Activated CD4-positive, alpha-beta T cell treated with anti-CD3 and anti-CD28 coated beads, Interleukin-2, amount 10 ng/mL, durations not matched to agents 24 days and 14 days (primary cell): ENCODE data around the gene TXNDC2. TPM values are rescaled to one million over a fixed set of nuclear protein-coding genes. Genes with fewer than 3 reads are reported as not detected.
"Not testable (repeated sequence)": the region's sequence is repeated elsewhere in the genome, so short reads cannot be mapped to it uniquely, and the experiment has no call there.

Experiments used
- DNase-seq: peaks from one replicate; pipeline ENCODE4 v3.0.0; 2022
- H3K27ac Mint-ChIP-seq: one replicate; pipeline ENCODE4 v1.8.0; 2022; ENCODE audit warnings: mild to moderate bottlenecking, mixed read lengths
- H3K27me3 Mint-ChIP-seq: one replicate; pipeline ENCODE4 v1.8.0; 2022; ENCODE audit warnings: mixed read lengths
- H3K36me3 Mint-ChIP-seq: one replicate; pipeline ENCODE4 v1.8.0; 2022; ENCODE audit warnings: low read depth, mild to moderate bottlenecking, mixed read lengths
- H3K4me1 Mint-ChIP-seq: one replicate; pipeline ENCODE4 v1.8.0; 2021; ENCODE audit warnings: mixed read lengths
- H3K4me3 Mint-ChIP-seq: one replicate; pipeline ENCODE4 v1.8.0; 2022; ENCODE audit warnings: mild to moderate bottlenecking, moderate library complexity, mixed read lengths
- H3K9me3 Mint-ChIP-seq: one replicate; pipeline ENCODE4 v1.8.0; 2021; ENCODE audit warnings: mixed read lengths
- intact Hi-C: fragments of 100-400 bp; cut with micrococcal nuclease; formaldehyde crosslinking; loops from one replicate; pipeline ENCODE4 v1.15.1; 2023
- total RNA-seq: library from RNA; stranded (reverse); gene quantifications from 2 replicates; pipeline ENCODE4 v1.2.3, GENCODE V29; 2022

The TXNDC2 gene
- total RNA-seq, 1 donor from 2014 or later, result not detected

DNA sequence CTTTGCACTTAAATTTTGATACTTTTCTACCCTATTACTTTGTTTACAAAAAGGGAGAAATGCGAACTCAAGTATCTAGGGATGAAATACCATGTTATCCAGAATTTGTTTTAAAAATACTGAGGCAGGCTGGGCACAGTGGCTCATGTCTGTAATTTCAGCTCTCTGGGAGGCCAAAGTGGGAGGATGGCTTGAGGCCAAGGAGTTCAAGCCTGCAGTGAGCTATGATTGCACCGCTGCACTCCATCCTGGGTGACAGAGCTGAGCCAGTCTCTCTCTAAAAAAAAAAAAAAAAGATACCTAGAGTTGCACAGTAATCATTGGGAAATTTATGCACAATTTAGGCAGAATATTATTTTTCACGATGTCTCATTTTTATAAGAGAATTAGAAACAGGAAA, 15.6 kb downstream of the TXNDC2 start:
- no peak for DNase-seq
- H3K27ac Mint-ChIP-seq, result no peak overlapping the region
- H3K27me3 Mint-ChIP-seq, result peaks cover 5% of the 10 kb centered on the region
- intact Hi-C loops, result no loop called here
- peaks cover 11% of the 10 kb centered on the region for H3K4me1 Mint-ChIP-seq
- no peak overlapping the region for H3K4me3 Mint-ChIP-seq
- no peaks in the 10 kb centered on the region for H3K9me3 Mint-ChIP-seq
- no peaks in the 10 kb centered on the region for H3K36me3 Mint-ChIP-seq

DNA sequence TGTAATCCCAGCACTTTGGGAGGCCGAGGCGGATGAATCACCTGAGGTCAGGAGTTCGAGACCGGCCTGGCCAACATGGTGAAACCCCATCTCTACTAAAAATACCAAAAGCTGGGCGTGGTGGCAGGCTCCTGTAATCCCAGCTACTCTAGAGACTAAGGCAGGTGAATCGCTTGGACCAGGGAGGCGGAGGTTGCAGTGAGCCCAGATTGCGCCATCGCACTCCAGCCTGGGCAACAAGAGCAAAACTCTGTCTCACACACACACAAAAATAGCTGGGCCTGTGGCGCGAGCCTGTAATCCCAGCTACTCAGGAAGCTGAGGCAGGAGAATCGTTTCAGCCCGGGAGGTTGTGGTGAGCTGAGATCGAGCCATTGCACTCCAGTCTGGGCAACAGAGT, 16.5 kb downstream of the TXNDC2 start:
- DNase-seq, H3K27ac Mint-ChIP-seq, H3K9me3 Mint-ChIP-seq, H3K4me3 Mint-ChIP-seq, H3K36me3 Mint-ChIP-seq, intact Hi-C loops, H3K27me3 Mint-ChIP-seq: not testable (repeated sequence)
- H3K4me1 Mint-ChIP-seq, result peaks cover 11% of the 10 kb centered on the region

DNA sequence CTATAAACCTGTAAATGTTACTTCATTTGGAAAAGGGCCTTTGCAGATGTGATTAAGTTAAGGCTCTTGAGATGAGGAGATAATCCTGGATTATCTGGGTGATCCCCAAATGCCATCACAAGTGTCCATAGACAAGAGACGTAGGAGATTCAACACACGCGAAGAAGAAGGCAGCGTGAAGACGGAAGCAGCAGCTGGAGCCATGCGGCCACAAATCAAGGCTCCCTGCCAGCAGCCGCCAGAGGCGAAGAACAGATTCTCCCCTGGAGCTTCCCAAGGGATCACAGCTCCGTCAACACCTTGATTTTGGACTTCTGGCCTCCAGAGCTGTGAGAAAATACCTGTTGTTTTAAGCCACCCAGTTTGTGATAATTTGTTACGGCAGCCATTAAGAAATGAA, 17.1 kb downstream of the TXNDC2 start:
- intact Hi-C loops, result no loop called here
- Mint-ChIP-seq H3K4me1 (peaks cover 11% of the 10 kb centered on the region), H3K27ac (no peak overlapping the region), H3K9me3 (no peaks in the 10 kb centered on the region), H3K36me3 (no peaks in the 10 kb centered on the region), H3K27me3 (peaks cover 12% of the 10 kb centered on the region), H3K4me3 (no peak overlapping the region)
- no peak for DNase-seq

DNA sequence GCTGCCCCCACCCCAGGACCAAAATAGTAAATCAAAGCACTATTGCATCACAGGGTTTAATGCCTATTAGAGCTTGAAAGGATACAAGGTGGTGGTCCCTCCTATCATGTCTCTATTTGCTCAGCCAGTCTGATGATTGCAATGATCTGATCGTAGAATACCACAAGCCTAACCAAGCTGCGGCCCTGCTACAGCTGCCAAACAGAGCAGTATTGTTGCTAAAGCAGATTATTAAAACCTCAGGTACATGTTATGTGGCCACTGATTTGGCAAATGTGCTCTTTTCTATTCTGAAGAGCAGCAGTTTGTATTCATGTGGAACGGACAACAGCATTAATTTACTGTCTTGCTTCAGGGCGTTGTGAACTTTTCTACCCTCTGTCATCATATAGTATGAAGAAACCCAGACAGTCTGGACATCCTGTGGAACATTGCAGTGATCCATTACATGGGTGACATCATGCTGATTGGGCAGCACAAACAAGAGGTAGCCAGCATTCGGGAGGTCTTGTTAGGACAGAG, 19.7 kb downstream of the TXNDC2 start:
- DNase-seq, result no peak
- Mint-ChIP-seq H3K36me3 (no peaks in the 10 kb centered on the region), H3K27me3 (peaks cover 31% of the 10 kb centered on the region), H3K4me1 (no peaks in the 10 kb centered on the region), H3K4me3 (no peak overlapping the region), H3K27ac (no peak overlapping the region), H3K9me3 (no peaks in the 10 kb centered on the region)
- intact Hi-C loops, result no loop called here

DNA sequence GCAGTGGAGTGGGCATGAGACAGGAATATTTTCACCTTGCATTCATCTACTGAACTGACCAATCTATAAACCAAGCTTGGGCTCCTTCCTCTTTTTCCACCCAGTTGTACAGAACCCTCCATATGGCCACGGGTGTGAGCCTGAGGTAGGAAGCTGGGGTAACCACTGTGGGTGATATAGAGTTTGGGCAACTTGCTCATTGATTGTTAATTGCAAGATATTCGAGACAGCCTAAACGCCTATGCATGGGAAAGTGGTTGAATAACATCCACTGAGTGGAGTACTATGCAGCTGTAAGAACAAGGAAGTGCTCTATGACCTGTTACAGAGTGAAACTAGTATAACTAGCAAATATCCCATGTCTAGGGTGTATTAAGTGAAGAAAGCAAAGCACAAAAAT, 20.7 kb downstream of the TXNDC2 start:
- Mint-ChIP-seq H3K9me3 (no peaks in the 10 kb centered on the region), H3K27ac (no peak overlapping the region), H3K27me3 (peaks cover 31% of the 10 kb centered on the region), H3K4me3 (no peak overlapping the region), H3K4me1 (no peaks in the 10 kb centered on the region), H3K36me3 (no peaks in the 10 kb centered on the region)
- no peak for DNase-seq
- intact Hi-C loops, result no loop called here

DNA sequence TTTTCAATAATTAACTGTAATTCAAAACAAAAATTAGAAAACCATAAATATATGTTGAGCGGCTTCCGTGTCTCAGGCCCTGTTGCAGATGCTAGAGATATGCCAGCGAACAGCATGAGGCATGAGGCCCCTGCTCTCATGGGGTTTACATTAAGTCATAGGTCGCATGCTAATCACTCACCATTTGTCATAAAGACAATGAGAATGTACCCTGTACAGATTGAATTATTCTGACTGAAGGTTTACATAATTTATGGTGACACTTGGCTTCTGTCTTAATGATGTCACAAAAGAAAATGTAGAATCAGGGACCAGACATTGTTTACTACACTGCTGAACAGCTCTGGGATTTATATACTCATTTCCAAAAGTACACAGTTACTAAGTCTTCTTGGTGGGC, 22.1 kb downstream of the TXNDC2 start:
- H3K36me3 Mint-ChIP-seq, result no peaks in the 10 kb centered on the region
- no peak for DNase-seq
- peaks cover 2% of the 10 kb centered on the region for H3K4me1 Mint-ChIP-seq
- H3K27me3 Mint-ChIP-seq, result peaks cover 31% of the 10 kb centered on the region
- no peaks in the 10 kb centered on the region for H3K9me3 Mint-ChIP-seq
- H3K27ac Mint-ChIP-seq, result no peak overlapping the region
- intact Hi-C loops, result no loop called here
- H3K4me3 Mint-ChIP-seq, result no peak overlapping the region

DNA sequence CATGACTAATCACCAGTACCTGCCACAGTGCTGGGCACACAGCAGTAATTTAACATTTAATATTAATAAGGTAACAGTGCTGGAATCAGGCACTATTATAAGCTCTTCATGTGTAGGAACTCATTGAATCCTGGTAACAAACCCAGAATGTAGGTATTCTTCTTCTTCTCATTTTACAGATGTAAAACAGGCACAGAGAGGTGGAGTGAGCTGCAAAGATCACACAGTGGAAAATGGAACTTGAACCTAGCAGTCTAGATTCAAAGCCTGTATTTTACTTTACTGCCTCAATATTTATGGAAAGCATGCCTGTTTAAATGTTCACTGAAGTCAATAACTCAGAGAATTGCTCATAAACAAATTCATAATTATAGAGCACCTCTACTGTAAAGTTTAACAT, 24.3 kb downstream of the TXNDC2 start:
- no peak overlapping the region for H3K27ac Mint-ChIP-seq
- H3K4me3 Mint-ChIP-seq, result no peak overlapping the region
- H3K9me3 Mint-ChIP-seq, result no peaks in the 10 kb centered on the region
- no peak for DNase-seq
- H3K4me1 Mint-ChIP-seq, result peaks cover 9% of the 10 kb centered on the region
- no peaks in the 10 kb centered on the region for H3K36me3 Mint-ChIP-seq
- peaks cover 31% of the 10 kb centered on the region for H3K27me3 Mint-ChIP-seq
- intact Hi-C loops, result loop anchor here (5.0 to 10.0 kb wide), 6 partner anchors 298 to 1942 kb away; partner anchors contain the start of genes CHMP1B, MTCL1, NDUFV2 and PPP4R1

DNA sequence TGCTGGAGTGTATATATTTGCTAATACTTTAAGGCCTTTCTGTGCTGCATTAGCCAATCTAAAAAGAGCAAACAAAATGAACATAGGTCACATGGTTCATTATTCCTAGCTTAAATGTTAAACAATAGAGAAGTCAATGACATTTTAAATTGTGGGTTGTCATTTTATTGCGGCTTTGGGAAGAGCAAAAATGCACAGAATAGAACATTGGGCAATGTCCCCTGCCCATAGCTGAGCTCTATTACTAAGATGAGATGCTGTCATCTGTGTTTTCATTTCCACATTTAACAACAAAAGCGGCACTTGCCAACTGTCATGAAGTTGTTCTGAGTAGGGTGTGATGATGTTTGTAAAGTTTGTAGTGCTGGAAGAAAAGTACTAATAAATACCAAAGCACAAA, 24.9 kb downstream of the TXNDC2 start:
- Mint-ChIP-seq H3K9me3 (no peaks in the 10 kb centered on the region), H3K36me3 (no peaks in the 10 kb centered on the region), H3K27ac (no peak overlapping the region), H3K4me3 (no peak overlapping the region), H3K4me1 (peaks cover 14% of the 10 kb centered on the region), H3K27me3 (peaks cover 31% of the 10 kb centered on the region)
- intact Hi-C loops, result loop anchor here (5.0 to 10.0 kb wide), 6 partner anchors 298 to 1942 kb away; partner anchors contain the start of genes CHMP1B, MTCL1, NDUFV2 and PPP4R1
- no peak for DNase-seq

DNA sequence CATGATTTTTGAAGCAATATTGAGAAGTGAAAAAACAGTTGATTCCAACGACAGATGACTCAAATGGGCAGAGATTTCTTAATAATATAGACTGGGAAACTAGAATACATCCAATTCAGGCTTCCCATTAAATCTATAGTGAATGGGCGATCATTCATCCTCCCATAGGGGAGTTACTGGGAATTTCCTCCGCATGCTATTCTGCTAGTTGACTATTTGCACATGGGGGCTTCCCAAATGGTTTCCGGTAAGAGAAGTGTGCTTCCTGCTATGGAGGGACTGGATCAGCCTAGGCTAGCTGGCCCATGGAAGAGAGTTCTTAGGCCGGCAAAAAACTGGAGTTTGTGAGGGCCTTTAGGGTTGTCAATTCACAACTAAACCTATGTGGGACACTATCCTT, 25.5 kb downstream of the TXNDC2 start:
- no peaks in the 10 kb centered on the region for H3K9me3 Mint-ChIP-seq
- no peak for DNase-seq
- peaks cover 20% of the 10 kb centered on the region for H3K4me1 Mint-ChIP-seq
- peaks cover 26% of the 10 kb centered on the region for H3K27me3 Mint-ChIP-seq
- no peak overlapping the region for H3K27ac Mint-ChIP-seq
- H3K36me3 Mint-ChIP-seq, result no peaks in the 10 kb centered on the region
- H3K4me3 Mint-ChIP-seq, result no peak overlapping the region
- intact Hi-C loops, result loop anchor here (5.0 to 10.0 kb wide), 6 partner anchors 299 to 1941 kb away; partner anchors contain the start of genes CHMP1B, MTCL1, NDUFV2 and PPP4R1

DNA sequence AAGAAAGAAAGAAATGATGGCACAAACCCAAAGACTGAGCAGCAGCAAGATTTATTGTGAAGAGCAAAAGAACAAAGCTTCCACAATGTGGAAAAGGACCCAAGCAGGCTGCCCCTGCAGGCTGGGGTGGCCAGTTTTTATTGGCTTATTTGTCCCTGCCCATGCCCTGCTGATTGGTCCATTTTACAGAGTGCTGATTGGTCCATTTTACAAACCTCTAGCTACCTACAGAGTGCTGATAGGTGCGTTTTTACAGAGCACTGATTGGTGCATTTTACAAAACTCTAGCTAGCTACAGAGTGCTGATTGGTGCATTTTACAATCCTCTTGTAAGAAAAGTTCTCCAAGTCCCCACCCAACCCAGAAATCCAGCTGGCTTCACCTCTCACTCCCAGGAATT, 26.5 kb downstream of the TXNDC2 start:
- H3K4me3 Mint-ChIP-seq, DNase-seq, H3K9me3 Mint-ChIP-seq, H3K27ac Mint-ChIP-seq, H3K36me3 Mint-ChIP-seq: not testable (repeated sequence)
- intact Hi-C loops, result loop anchor here (5.0 to 10.0 kb wide), 6 partner anchors 300 to 1940 kb away; partner anchors contain the start of genes CHMP1B, MTCL1, NDUFV2 and PPP4R1
- Mint-ChIP-seq H3K27me3 (peaks cover 22% of the 10 kb centered on the region), H3K4me1 (peaks cover 25% of the 10 kb centered on the region)

DNA sequence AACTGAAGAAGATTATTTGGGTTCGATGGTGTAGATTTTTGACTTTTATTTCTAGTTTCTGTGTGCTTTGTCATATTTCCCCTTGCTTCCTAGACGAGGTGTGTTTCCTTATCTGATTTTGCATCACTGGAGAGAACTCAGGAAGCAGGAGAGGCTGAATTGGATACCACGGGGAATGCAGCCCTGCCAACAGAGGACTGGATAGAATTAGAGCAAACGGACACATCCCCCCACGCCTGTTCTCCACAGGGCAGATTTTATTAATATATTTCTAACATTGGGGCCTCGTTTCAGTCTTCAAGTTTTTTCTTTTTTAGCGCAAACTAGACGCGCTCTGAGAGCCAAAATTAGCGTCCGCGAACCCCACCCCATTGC, 27.4 kb downstream of the TXNDC2 start:
- Mint-ChIP-seq H3K9me3 (no peaks in the 10 kb centered on the region), H3K4me3 (peak overlapping the region; percentile 91), H3K27ac (peak overlapping the region; percentile 94), H3K36me3 (no peaks in the 10 kb centered on the region), H3K4me1 (peaks cover 25% of the 10 kb centered on the region), H3K27me3 (peaks cover 16% of the 10 kb centered on the region)
- intact Hi-C loops, result loop anchor here (1.0 to 10.0 kb wide), 9 partner anchors 36 to 1939 kb away; partner anchors contain the start of genes CHMP1B, MTCL1, NAPG and NDUFV2
- no peak for DNase-seq

DNA sequence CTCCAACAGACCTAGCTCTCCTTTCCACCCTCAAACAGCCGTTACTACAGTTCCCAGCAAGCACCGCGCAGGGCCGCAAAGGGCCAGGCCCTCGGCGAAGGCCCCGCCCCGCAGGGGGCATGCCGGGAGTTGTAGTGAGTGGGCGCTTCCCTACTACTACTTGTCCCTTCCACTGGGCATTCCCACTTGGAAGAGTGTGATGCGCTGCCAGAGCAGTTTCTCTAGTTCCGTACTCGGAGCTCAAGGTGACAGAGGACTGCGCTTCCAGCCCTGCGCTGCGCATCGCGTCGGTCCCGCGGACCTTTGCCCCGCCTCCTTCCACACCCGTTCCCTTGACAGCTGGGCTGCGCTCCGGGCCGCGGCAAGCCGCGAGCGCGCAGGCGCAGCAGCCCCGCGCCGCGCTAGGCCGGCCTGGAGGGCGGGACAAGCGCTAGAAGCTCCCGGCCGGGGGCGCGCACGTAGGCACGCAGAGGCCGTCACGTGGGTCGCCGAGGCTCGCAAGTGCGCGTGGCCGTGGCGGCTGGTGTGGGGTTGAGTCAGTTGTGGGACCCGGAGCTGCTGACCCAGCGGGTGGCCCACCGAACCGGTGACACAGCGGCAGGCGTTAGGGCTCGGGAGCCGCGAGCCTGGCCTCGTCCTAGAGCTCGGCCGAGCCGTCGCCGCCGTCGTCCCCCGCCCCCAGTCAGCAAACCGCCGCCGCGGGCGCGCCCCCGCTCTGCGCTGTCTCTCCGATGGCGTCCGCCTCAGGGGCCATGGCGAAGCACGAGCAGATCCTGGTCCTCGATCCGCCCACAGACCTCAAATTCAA, 28.0 kb downstream of the TXNDC2 start, which contains the start of gene VAPA:
TSS of gene VAPA (plus strand) at position 491 of the 808 bp plus-strand sequence. CDS start at position 732, 241 bp downstream.
- H3K4me3 Mint-ChIP-seq, result peak within 1 kb of the TSS; percentile 91
- H3K27ac Mint-ChIP-seq, result peak within 1 kb of the TSS; percentile 94
- intact Hi-C loops, result loop anchor here (1.0 to 10.0 kb wide), 9 partner anchors 36 to 1939 kb away; partner anchors contain the start of genes CHMP1B, MTCL1, NAPG and NDUFV2

DNA sequence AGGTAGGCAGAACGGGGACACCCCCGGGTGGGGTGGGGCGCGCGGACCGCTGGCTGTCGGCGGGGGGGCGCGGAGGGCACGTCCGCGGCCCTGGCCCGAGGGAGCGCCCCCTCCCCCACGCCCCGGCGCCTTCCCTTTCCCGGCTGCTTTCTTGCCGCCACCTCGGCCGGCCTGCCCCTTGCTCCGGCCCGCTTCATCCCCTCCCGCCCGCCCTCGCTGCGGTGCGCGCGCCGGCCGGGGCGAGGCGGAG, 28.5 kb downstream of the TXNDC2 start:
- Mint-ChIP-seq H3K36me3 (no peaks in the 10 kb centered on the region), H3K27ac (peak overlapping the region; percentile 94), H3K9me3 (no peaks in the 10 kb centered on the region), H3K27me3 (peaks cover 9% of the 10 kb centered on the region), H3K4me3 (peak overlapping the region; percentile 91), H3K4me1 (peaks cover 25% of the 10 kb centered on the region)
- DNase-seq, result no peak
- intact Hi-C loops, result loop anchor here (5.0 to 10.0 kb wide), 6 partner anchors 302 to 1938 kb away; partner anchors contain the start of genes CHMP1B, MTCL1, NDUFV2 and PPP4R1

More for the DNA sequence above, 28.0 kb downstream of the TXNDC2 start, which contains the start of gene VAPA:
- Mint-ChIP-seq H3K9me3 (no peaks in the 10 kb centered on the region), H3K27me3 (peaks cover 13% of the 10 kb centered on the region), H3K36me3 (no peaks in the 10 kb centered on the region), H3K4me1 (peaks cover 25% of the 10 kb centered on the region)
- DNase-seq, result peak; percentile 98
